ENCODE measurements around the gene ANXA6. TPM values are rescaled to one million over a fixed set of nuclear protein-coding genes. Genes with fewer than 3 reads are reported as not detected.
A peak's percentile ranks its signal among the peaks of the same experiment; 100 is the strongest.

Gene ANXA6
- total RNA-seq, 2 experiments from 2014 or later: 322 to 332 TPM

DNA sequence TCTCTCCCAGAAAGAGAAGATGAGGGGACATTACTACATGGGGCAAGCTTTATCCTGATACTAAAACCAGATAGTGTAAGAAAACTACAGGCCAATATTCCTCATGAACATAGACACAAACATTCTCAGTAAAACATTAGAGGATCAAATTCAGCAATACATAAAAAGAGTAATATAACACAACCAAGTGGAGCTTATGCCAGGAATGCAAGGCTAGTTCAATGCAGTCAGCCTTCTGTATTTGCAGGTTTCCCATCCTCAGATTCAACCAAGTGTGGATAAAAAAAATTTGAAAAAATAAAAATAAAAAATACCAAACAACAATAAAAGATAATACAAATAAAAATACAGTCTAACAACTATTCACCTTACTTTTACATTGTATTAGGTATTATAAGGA lies 35.0 kb upstream of the ANXA6 start:
- Mint-ChIP-seq H3K27me3 (no peaks in the 10 kb centered on the region), H3K4me1 (peaks cover 49% of the 10 kb centered on the region), H3K9me3 (ENCODE audit: low read depth) (peaks cover 22% of the 10 kb centered on the region), H3K36me3 (ENCODE audit: low read depth) (peaks cover 67% of the 10 kb centered on the region), H3K4me3 (no peak overlapping the region), H3K27ac (no peak overlapping the region)
- DNase-seq (no peak), ATAC-seq (no peak)
- CTCF ChIA-PET: interaction anchor here (0.9 to 2.7 kb wide), 3 partner anchors 27 to 75 kb away, joined by 3 to 11 read pairs (median 5); no protein-coding TSS in a partner anchor
- intact Hi-C loops (cut with DNase I, micrococcal nuclease): no loop called here
- POLR2A ChIA-PET: no interaction called here

DNA sequence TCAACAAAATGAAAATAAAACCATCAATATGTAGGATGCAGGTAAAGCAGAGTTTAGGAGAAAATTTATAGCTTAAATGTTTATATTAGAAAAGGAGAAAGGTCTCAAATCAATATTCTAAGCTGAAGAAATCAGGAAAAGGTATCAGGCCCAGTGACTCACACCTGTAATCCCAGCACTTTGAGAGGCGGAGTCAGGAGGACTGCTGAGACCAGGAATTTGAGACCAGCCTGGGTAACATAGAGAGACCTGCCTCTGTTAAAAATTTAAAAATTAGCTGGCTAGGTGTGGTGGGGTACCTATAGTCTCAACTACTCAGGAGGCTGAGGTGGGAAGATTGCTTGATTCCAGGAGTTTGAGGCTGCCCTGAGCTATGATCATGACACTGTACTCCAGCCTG lies 34.1 kb upstream of the ANXA6 start:
- ChIA-PET CTCF (interaction anchor here (0.9 to 2.7 kb wide), 4 partner anchors 26 to 76 kb away, joined by 3 to 11 read pairs (median 6); no protein-coding TSS in a partner anchor), POLR2A (no interaction called here)
- no peak for ATAC-seq
- Mint-ChIP-seq H3K36me3 (ENCODE audit: low read depth) (peaks cover 63% of the 10 kb centered on the region), H3K4me1 (peaks cover 43% of the 10 kb centered on the region), H3K27ac (no peak overlapping the region), H3K27me3 (no peaks in the 10 kb centered on the region), H3K4me3 (no peak overlapping the region), H3K9me3 (ENCODE audit: low read depth) (peaks cover 22% of the 10 kb centered on the region)
- intact Hi-C loops (cut with DNase I, micrococcal nuclease): no loop called here
- DNase-seq: no peak

DNA sequence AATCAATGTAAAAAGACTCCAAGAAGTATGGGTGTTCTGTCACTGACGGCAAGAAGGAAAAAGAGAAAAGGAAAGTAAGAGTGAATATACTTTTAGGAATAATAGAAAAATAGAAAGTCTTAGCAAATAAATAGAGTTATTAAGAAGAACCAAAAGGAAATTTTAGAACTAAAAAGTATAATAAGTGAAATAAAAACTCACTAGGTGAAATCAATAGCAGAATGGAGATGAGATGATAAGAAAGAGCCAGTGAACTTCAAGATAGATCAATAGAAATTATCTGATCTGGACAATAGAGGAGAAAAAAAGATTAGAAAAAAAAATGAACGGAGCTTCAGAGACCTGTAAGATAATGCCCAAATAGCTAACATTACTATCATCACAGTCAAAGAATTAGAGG lies 31.6 kb upstream of the ANXA6 start:
- POLR2A ChIA-PET: no interaction called here
- peaks cover 22% of the 10 kb centered on the region for H3K9me3 Mint-ChIP-seq (ENCODE audit: low read depth)
- no peaks in the 10 kb centered on the region for H3K27me3 Mint-ChIP-seq
- CTCF ChIA-PET: interaction anchor here (0.7 to 2.7 kb wide), 3 partner anchors 22 to 74 kb away, joined by 3 to 11 read pairs (median 4); no protein-coding TSS in a partner anchor
- H3K4me1 Mint-ChIP-seq: peaks cover 25% of the 10 kb centered on the region
- ATAC-seq (no peak), DNase-seq (no peak)
- intact Hi-C loops (cut with DNase I, micrococcal nuclease): no loop called here
- no peak overlapping the region for H3K27ac Mint-ChIP-seq
- no peak overlapping the region for H3K4me3 Mint-ChIP-seq
- peaks cover 49% of the 10 kb centered on the region for H3K36me3 Mint-ChIP-seq (ENCODE audit: low read depth)

DNA sequence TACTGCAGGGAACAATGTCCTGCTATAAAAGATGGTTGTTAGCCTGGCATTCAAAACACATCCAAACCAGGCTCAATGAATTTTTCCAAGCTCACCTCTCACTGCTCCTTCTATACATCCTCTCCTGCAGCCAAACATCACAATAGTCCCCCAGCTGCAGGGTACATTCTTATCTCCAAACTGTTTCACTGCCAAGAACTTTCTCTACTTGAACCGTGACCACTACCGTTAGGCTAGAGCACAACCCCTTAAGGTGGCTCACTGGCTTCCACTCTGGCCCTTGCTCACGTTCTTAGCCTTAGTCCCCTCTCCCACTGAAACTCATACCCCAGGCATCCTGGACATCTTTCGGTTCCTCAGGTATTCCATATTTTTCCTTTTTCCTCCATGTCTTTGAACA lies 29.0 kb upstream of the ANXA6 start:
- no peak overlapping the region for H3K4me3 Mint-ChIP-seq
- peaks cover 35% of the 10 kb centered on the region for H3K36me3 Mint-ChIP-seq (ENCODE audit: low read depth)
- peaks cover 19% of the 10 kb centered on the region for H3K9me3 Mint-ChIP-seq (ENCODE audit: low read depth)
- H3K4me1 Mint-ChIP-seq: peaks cover 19% of the 10 kb centered on the region
- ATAC-seq (no peak), DNase-seq (no peak)
- no peaks in the 10 kb centered on the region for H3K27me3 Mint-ChIP-seq
- ChIA-PET POLR2A (no interaction called here), CTCF (interaction anchor here (0.9 to 1.5 kb wide), 2 partner anchors 9 to 12 kb away, joined by 4 read pairs; no protein-coding TSS in a partner anchor)
- H3K27ac Mint-ChIP-seq: no peak overlapping the region
- intact Hi-C loops (cut with DNase I, micrococcal nuclease): no loop called here

DNA sequence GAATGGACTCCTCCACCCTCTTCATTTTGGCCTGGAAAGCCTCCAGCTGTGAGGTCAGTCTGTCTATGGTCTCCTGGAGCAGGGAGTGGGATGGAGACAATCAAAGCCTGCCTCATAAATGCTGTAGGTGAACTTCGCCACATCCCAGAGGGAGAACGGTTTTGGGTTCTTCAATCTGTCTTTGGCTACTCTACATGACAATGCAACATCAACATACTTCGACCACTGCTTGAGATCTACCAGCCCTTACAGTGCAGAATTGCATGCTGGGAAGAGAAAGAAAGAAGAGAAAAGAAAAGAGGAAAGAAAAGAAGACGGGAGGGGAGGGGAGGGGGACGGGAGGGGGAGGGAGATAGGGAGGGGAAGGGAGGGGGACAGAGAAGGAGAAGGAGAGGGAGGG lies 28.5 kb upstream of the ANXA6 start:
- ChIA-PET CTCF (interaction anchor here (0.9 kb wide), 1 partner anchor 8 kb away, joined by 4 read pairs; no protein-coding TSS in a partner anchor), POLR2A (no interaction called here)
- DNase-seq (no peak), ATAC-seq (no peak)
- Mint-ChIP-seq H3K9me3 (ENCODE audit: low read depth) (peaks cover 15% of the 10 kb centered on the region), H3K27ac (no peak overlapping the region), H3K4me1 (peaks cover 14% of the 10 kb centered on the region), H3K27me3 (no peaks in the 10 kb centered on the region), H3K36me3 (ENCODE audit: low read depth) (peaks cover 30% of the 10 kb centered on the region), H3K4me3 (no peak overlapping the region)
- intact Hi-C loops (cut with DNase I, micrococcal nuclease): no loop called here

DNA sequence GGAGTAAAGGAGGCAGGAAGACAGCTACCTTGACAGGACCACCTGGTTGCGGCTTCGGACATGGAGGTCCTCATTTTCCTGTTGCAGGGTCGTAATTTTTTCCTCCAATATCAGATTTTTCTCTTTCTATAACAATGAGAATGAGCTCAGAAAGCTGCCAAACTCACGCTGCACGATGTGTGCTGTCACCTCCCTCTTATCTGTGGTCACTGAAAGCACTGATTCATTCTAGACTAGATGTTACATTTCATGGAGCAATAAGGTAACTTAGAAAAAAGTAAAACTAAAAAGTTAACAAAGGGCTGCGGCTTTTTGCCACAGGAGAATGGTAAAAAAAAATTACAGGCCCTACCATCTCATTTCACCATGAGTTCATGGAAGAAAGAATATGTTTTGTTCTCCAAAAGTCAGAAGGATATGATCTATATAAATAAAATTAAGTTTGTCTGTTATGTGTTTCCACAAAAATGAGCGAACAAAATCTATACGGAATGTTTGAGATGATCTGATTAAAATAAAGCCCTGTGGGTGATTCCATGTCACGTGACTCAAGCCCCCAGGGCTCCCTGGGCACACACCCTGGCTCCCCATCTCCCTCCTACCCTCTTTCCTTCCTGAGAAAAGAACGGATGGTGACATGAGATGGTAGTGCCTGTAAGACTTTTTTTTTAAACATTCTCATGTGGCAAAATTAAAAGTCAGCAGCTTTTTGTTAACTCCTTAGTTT lies 26.9 kb upstream of the ANXA6 start:
- no peak for ATAC-seq
- Mint-ChIP-seq H3K4me3 (no peak overlapping the region), H3K36me3 (ENCODE audit: low read depth) (peaks cover 20% of the 10 kb centered on the region), H3K27me3 (no peaks in the 10 kb centered on the region), H3K9me3 (ENCODE audit: low read depth) (peaks cover 8% of the 10 kb centered on the region), H3K27ac (peak overlapping the region; percentile 3), H3K4me1 (peaks cover 8% of the 10 kb centered on the region)
- no peak for DNase-seq
- intact Hi-C loops (cut with DNase I, micrococcal nuclease): no loop called here
- POLR2A ChIA-PET: no interaction called here
- CTCF ChIA-PET: interaction anchor here (0.8 to 2.6 kb wide), 5 partner anchors 15 to 565 kb away, joined by 3 to 19 read pairs (median 4); no protein-coding TSS in a partner anchor

DNA sequence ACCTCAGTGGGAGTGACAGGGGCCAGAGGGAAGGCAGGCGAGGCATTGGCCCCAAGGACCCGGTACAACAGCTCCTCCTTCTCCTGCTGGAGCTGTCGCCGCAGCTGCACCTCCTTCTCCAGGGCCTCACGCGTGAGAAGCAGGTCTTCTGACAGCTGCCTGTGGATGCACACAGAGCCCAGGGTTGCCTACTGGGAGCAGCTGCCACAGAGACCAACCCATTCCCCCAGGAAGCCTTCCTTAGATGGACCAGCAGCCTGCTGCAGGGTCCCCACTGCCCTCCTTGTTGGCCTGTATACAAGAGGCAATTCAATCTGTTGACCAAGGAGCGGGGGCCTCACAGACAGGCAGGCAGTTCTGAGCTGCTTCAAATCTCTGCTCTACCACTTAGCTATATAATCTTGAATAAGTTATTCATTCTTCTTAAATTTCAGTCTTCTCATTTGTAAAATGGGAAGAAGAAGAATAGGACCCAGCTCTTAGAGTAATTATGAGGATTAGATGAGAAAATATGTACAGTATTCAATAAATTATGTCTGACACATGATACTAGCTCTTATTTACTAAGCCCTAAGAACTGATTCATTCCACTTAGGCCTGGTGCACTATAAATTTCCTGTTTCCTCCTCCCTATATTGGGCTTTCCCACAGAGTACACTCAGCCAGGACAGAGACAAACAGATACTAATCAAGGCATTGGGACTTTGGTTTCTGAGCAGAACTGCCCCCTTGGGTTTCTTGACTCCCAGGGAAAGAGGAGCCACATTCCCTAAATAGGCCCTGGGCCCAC lies 26.1 kb upstream of the ANXA6 start:
- H3K9me3 Mint-ChIP-seq (ENCODE audit: low read depth): peaks cover under 1% of the 10 kb centered on the region
- no peak for DNase-seq
- ChIA-PET POLR2A (no interaction called here), CTCF (interaction anchor here (0.6 to 2.6 kb wide), 7 partner anchors 10 to 69 kb away, joined by 3 to 19 read pairs (median 4); no protein-coding TSS in a partner anchor)
- no peak overlapping the region for H3K4me3 Mint-ChIP-seq
- H3K27ac Mint-ChIP-seq: no peak overlapping the region
- H3K36me3 Mint-ChIP-seq (ENCODE audit: low read depth): peaks cover 11% of the 10 kb centered on the region
- ATAC-seq: no peak
- intact Hi-C loops (cut with DNase I, micrococcal nuclease): no loop called here
- no peaks in the 10 kb centered on the region for H3K27me3 Mint-ChIP-seq
- H3K4me1 Mint-ChIP-seq: peaks cover 4% of the 10 kb centered on the region

DNA sequence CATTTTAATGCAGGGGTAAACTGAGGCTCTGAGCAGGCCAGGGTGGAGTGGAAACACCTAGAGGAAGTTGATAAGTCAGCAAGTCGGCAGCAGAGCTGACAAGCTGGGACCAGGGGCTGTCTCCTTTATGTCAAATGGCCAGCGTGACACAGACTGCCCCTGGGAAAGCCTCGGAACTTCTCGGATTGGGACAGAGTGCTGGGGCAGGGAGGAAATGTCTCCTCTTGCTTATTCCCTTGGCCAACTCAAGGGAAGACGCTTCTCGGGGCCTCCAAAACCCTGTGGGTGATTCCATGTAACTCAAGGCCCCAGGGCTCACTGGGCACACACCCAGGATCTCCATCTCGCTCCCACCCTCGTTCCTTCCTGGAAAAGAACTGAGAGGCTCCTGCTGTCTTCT lies 25.4 kb upstream of the ANXA6 start:
- intact Hi-C loops (cut with DNase I, micrococcal nuclease): no loop called here
- no peak overlapping the region for H3K4me3 Mint-ChIP-seq
- POLR2A ChIA-PET: no interaction called here
- peaks cover 10% of the 10 kb centered on the region for H3K36me3 Mint-ChIP-seq (ENCODE audit: low read depth)
- DNase-seq (no peak), ATAC-seq (no peak)
- no peaks in the 10 kb centered on the region for H3K27me3 Mint-ChIP-seq
- peaks cover 4% of the 10 kb centered on the region for H3K4me1 Mint-ChIP-seq
- no peak overlapping the region for H3K27ac Mint-ChIP-seq
- no peaks in the 10 kb centered on the region for H3K9me3 Mint-ChIP-seq (ENCODE audit: low read depth)
- CTCF ChIA-PET: interaction anchor here (0.6 to 2.6 kb wide), 4 partner anchors 11 to 17 kb away, joined by 3 to 19 read pairs (median 4); no protein-coding TSS in a partner anchor

DNA sequence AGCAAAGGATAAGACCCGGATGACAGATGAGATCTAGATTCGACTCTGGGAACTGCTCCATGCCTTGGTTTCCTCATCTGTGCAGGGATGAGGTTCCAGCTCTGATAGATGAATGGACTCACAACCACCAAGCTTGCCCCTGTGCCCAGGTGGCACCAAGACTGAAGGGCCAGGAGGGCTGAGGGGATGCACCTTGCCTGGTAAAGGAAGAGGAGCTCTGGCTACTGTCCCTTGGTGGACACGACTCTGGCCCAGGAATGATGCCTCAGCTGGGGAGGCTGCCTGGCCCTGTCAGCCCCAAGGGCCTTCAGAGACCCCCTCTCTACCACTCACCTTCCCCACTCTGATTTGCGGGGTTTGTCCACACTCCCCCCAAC lies 24.9 kb upstream of the ANXA6 start:
- intact Hi-C loops (cut with DNase I, micrococcal nuclease): no loop called here
- DNase-seq: no peak
- Mint-ChIP-seq H3K4me1 (peaks cover 4% of the 10 kb centered on the region), H3K36me3 (ENCODE audit: low read depth) (peaks cover 9% of the 10 kb centered on the region), H3K27me3 (no peaks in the 10 kb centered on the region), H3K27ac (peak overlapping the region; percentile 66), H3K4me3 (no peak overlapping the region), H3K9me3 (ENCODE audit: low read depth) (no peaks in the 10 kb centered on the region)
- ATAC-seq: no peak
- ChIA-PET POLR2A (no interaction called here), CTCF (interaction anchor here (1.5 to 1.8 kb wide), 3 partner anchors 15 to 134 kb away, joined by 4 to 12 read pairs (median 4); no protein-coding TSS in a partner anchor)

DNA sequence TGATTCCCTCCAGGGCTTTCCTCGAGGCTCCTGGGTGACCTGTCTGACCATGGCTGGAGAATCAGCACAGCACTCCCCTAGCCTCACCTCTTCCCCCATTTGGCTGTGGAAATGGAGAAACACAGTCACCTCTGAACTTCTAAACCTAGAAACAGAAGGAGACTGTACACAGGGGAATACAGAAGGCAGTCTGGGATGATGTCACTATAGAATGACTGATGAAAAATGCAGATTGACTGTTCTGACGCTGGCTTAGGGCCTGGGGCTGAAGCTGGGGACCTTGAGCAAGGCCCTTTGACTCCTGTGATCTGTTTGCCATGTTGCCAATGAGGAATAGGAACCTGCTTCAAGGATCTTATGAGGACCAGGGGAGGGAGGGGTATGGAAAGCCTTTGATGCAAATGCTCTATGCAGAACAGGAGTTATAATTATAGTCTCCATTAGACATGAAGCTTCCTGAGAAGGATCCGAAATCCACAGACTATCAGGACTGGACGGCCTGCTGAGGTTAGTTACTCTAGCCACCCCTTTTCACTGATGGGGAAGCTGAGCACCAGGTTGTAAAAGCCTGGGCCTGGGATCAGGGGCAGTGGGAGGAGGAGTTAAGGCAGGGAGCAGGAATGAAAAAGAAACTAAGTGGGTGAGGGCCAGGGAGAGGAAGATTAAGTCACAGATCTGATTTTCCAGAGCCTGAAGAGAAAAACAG lies 24.4 kb upstream of the ANXA6 start:
- intact Hi-C loops (cut with DNase I, micrococcal nuclease): no loop called here
- Mint-ChIP-seq H3K4me3 (no peak overlapping the region), H3K36me3 (ENCODE audit: low read depth) (peaks cover 9% of the 10 kb centered on the region), H3K27me3 (no peaks in the 10 kb centered on the region), H3K27ac (peak overlapping the region; percentile 66), H3K4me1 (peaks cover 4% of the 10 kb centered on the region), H3K9me3 (ENCODE audit: low read depth) (no peaks in the 10 kb centered on the region)
- no peak for DNase-seq
- peak; percentile 60 for ATAC-seq
- CTCF ChIA-PET: interaction anchor here (0.7 to 1.8 kb wide), 5 partner anchors 15 to 134 kb away, joined by 3 to 12 read pairs (median 4); no protein-coding TSS in a partner anchor
- POLR2A ChIA-PET: no interaction called here

DNA sequence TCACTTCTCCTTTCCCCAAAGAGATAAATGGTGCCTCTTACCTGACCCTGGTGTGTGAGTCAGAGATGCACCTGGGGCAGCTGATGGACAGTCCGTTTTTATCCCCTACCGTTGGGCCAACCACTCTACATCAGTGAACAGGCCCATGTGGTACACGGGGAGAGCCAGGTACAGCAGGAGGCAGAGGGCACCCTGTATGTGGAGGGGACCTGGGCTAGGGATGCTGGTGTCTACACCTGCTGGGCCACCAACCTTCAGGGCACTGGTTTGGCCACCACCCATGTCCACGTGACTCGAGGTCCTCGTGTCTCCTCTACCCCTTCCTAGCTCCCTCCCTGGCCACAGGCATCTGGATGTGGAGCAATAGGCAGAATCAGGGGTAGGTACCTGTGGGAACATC lies 22.7 kb upstream of the ANXA6 start:
- ChIA-PET CTCF (interaction anchor here (1.6 kb wide), 1 partner anchor 64 kb away, joined by 4 read pairs; no protein-coding TSS in a partner anchor), POLR2A (no interaction called here)
- DNase-seq: no peak
- no peaks in the 10 kb centered on the region for H3K9me3 Mint-ChIP-seq (ENCODE audit: low read depth)
- intact Hi-C loops (cut with DNase I, micrococcal nuclease): no loop called here
- no peak overlapping the region for H3K27ac Mint-ChIP-seq
- H3K4me3 Mint-ChIP-seq: no peak overlapping the region
- H3K36me3 Mint-ChIP-seq (ENCODE audit: low read depth): peaks cover 9% of the 10 kb centered on the region
- H3K4me1 Mint-ChIP-seq: peaks cover 4% of the 10 kb centered on the region
- no peak for ATAC-seq
- no peaks in the 10 kb centered on the region for H3K27me3 Mint-ChIP-seq

Data from activated CD4-positive, alpha-beta T cell treated with anti-CD3 and anti-CD28 coated beads for 36 hours (primary cell).